Bladder microvascular endothelial cell (primary cell): ENCODE results near the gene PWWP2B. TPM values are rescaled to one million over a fixed set of nuclear protein-coding genes. Genes with fewer than 3 reads are reported as not detected.

Experiments used
- total RNA-seq: library from RNA; depleted of rRNA; stranded (reverse); fragments of >200 nt; gene quantifications from 2 replicates; pipeline ENCODE4 v1.2.3, GENCODE V29; 2014

The PWWP2B gene
- total RNA-seq: 9.2 and 12.8 TPM in 2 replicates

DNA sequence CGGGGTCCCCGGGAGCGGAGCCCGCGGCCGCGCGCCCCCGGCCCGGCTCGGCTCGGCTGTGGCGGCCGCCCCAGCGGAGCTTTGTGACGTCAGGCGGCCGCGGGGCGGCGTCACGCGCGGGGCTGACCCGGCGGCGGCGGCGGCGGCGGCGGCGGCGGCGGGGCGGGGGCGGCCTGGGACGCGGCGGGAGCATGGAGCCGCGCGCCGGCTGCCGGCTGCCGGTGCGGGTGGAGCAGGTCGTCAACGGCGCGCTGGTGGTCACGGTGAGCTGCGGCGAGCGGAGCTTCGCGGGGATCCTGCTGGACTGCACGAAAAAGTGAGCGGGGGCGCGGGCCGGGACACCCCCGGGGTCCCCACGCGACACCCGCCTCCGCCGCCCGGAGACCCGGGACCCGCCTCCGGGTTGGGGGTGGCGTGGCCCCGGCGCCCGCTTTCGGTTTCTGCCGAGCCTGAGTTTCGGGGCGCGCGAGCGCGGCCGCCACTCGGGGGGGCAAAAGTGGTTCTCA lies at the start of gene PWWP2B:
Gene PWWP2B (plus strand): TSS at position 165 of the 506 bp plus-strand sequence. CDS start 27 bp downstream, at position 192.

Other genes starting within 250 kb of the PWWP2B start
- 7.9 and 17.7 TPM in 2 replicates for gene DPYSL4, start 210.3 kb upstream of the PWWP2B start, total RNA-seq
- 8.6 and 9.9 TPM in 2 replicates for gene STK32C, start 89.2 kb upstream of the PWWP2B start, total RNA-seq
- 6.5 and 9.1 TPM in 2 replicates for gene LRRC27, start 65.0 kb upstream of the PWWP2B start, total RNA-seq
- gene INPP5A, start 140.6 kb downstream of the PWWP2B start, total RNA-seq: 23.9 and 29.8 TPM in 2 replicates